GM12892 (cell line): Measurements from ENCODE around the gene TCF12.
"Not testable (repeated sequence)": the region's sequence is repeated elsewhere in the genome, so short reads cannot be mapped to it uniquely, and the experiment has no call there.

Experiments used
- DNase-seq: peaks from one replicate; pipeline ENCODE4 v3.0.0; 2011; ENCODE audit not compliant: insufficient read length
- FAIRE-seq: peaks from 2 replicates; lab custom pipeline; 2011; peaks lifted over from hg19 to GRCh38; lab: Jason Lieb, UNC
- POLR2A ChIP-seq: IDR thresholded peaks from 2 replicates; pipeline ENCODE4 v1.6.1; 2011; ENCODE audit warnings: low read depth, low read length, control low read depth
- POLR2AphosphoS5 ChIP-seq: IDR thresholded peaks from 2 replicates; pipeline ENCODE4 v1.6.1; 2011; ENCODE audit warnings: low read depth, low read length, control low read depth
- TAF1 ChIP-seq: IDR thresholded peaks from 2 replicates; pipeline ENCODE4 v1.6.1; 2011; ENCODE audit warnings: low read depth, mild to moderate bottlenecking, control low read depth, low read length, borderline replicate concordance

TCF12 gene

GRCh38 chr15:57084192-57084591 is 165.7 kb downstream of the TCF12 start:
- TF ChIP-seq POLR2A (no peak), TAF1 (no peak), POLR2AphosphoS5 (no peak)
- FAIRE-seq = no peak
- no peak for DNase-seq

DNA sequence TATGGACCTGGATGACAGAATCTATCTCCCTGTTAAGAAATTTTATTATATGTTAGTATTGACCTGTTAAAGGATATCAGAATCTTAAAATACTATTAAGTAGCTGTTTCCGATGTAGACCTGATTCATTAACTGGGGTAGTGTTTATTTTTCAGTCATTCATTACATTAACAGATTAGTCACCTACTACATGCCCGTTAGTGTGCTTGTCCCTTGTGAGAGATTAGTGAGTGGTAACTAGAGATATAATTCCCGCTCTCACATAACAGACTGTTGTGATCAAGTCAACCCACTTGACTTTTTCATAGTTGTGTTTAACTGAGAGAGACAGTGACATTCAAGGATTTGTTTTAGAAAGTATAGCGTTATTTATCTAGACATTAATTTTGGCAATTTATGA is 166.8 kb downstream of the TCF12 start:
- no peak for DNase-seq
- no peak for FAIRE-seq
- TF ChIP-seq TAF1 (no peak), POLR2A (no peak), POLR2AphosphoS5 (no peak)

DNA sequence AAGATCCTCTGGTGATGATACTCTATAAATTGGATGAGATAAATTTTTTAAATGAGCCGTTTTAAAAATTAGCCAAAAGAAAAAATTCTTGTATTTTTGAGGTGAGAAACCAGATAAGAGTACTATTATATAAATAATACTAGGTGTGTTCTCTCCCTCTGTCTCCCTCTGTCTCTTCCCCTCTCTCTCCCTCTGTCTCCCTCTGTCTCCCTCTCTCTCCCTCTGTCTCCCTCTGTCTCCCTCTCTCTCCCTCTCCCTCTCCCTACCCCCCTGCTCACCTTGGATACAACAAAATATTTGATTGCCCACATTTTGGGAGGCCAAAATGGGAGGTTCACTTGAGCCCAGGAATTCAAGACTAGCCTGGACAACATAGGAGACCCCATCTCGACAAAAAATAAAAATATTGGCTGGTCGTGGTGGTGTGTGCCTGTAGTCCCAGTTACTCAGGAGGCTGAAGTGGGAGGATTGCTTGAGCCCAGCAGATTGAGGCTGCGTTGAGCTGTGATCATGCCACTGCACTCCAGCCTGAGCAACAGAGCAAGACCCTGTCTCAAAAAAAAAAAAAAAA is 168.5 kb downstream of the TCF12 start:
- FAIRE-seq (no peak), DNase-seq (no peak)
- TF ChIP-seq POLR2AphosphoS5 (no peak), TAF1 (no peak), POLR2A (no peak)

DNA sequence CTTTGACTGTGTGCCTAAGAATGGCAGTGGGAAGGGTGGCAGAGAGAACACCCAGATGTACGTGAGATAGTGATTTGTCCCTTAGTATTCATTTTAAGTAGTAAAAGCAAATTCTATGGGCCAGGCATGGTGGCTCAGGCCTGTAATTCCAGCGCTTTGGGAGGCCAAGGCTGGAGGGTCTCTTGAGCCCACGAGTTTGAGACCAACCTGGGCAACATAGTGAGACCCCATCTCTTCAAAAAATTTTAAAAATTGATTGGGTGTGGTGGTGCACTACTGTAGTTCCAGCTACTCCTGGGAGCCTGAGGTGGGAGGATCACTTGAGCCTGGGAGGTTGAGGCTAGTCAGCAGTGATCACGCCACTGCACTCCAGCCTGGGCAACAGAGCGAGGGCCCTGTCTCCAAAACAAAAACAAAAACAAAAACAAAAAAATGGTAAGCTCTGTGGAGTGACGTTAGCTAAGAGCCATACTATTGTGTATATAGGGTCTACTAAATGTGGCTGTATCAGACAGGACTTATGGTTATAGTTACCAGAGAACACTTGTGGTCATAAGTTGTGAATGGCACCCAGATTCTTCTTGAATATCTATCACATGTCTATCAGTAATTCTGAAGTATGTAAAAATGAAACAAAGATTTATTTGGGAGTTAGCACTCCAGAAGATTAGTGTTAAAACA is 171.5 kb downstream of the TCF12 start:
- TF ChIP-seq TAF1 (no peak), POLR2AphosphoS5 (no peak), POLR2A (no peak)
- no peak for DNase-seq
- no peak for FAIRE-seq

- no peak for TF ChIP-seq POLR2A
- FAIRE-seq (no peak), DNase-seq (no peak)
Observed at GRCh38 chr15:57090496-57090859, 172.0 kb downstream of the TCF12 start.

DNA sequence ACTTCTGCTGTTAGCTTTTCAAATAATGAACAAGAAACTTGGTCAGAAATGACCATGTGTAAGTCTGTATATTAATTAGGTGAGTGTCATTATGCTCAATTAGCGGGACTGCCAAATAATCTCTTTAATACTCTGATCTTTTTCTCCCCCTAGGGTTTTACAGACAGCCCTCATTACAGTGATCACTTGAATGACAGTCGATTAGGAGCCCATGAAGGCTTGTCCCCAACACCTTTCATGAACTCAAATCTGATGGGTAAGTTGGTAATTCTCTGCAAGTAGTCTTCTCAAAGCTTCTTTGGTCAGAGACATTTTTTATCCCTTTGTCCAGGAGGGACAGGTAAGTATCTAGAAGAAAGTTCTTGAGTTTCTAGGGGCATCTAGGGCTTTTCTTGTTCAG is 173.2 kb downstream of the TCF12 start:
- FAIRE-seq (no peak), DNase-seq (no peak)
- no peak for TF ChIP-seq POLR2A
- no peak for TF ChIP-seq TAF1
- TF ChIP-seq POLR2AphosphoS5 = no peak

DNA sequence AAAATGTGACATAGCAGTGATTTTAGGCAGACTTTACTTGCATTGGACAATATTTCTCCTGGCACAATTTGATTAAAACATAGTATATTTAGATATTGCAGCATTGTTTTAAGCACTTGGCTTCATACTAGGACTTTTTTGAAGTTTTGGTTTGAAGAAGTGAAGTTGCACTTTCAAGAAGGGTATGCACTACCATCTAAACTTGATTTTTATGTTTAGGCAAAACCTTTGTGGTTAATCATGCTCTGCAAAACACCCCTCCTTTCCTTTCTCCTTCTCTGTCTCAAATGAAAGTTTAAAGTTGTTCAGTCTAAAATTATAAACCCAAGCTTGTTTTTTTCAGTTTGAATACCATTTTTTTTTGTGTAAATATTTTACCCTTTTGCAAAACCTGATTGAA is 173.8 kb downstream of the TCF12 start:
- DNase-seq (no peak), FAIRE-seq (no peak)
- TF ChIP-seq POLR2A (no peak), POLR2AphosphoS5 (no peak), TAF1 (no peak)

GRCh38 chr15:57094321-57095257 is 176.1 kb downstream of the TCF12 start:
- TF ChIP-seq TAF1 = no peak
- no peak for TF ChIP-seq POLR2AphosphoS5
- no peak for TF ChIP-seq POLR2A
- peak; percentile 76 for FAIRE-seq
- no peak for DNase-seq

- FAIRE-seq = no peak
- DNase-seq = no peak
- TF ChIP-seq POLR2A (no peak), TAF1 (no peak), POLR2AphosphoS5 (no peak)
Observed at GRCh38 chr15:57095896-57096295, 177.5 kb downstream of the TCF12 start.

DNA sequence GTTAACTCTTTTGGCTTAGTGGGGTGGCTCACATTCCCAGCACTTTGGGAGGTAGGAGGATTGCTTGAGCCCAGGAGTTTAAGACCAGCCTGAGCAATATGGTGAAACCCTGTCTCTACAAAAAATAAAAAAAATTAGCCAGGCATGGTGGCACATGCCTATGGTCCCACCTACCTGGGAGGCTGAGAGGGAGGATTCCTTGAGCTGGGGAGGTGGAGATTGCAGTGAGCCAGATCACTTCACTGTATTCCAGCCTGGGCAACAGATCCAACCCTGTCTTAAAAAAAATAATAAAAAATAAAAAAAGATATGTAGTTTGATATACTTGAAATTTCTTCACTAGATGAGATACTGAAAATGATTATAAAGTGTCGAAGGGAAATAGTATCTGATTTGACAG is 178.8 kb downstream of the TCF12 start:
- no peak for FAIRE-seq
- TF ChIP-seq POLR2A (no peak), POLR2AphosphoS5 (no peak), TAF1 (no peak)
- no peak for DNase-seq

- DNase-seq, FAIRE-seq: not testable (repeated sequence)
Observed at GRCh38 chr15:57097919-57098543, 179.6 kb downstream of the TCF12 start.
